ENCODE measurements around the gene GALNT11.

- TF ChIP-seq POLR2AphosphoS5 (IDR thresholded peaks at IDR 0.05; ENCODE audit: borderline replicate concordance, low read depth, low read length): no peak
- TF ChIP-seq EZH2 (IDR thresholded peaks at IDR 0.05): no peak
- TF ChIP-seq FOXP2 (optimal IDR thresholded peaks at IDR 0.05; ENCODE audit: control extremely low read depth, extremely low read length, insufficient read depth): no peak
Observed at GRCh38 chr7:151978616-151979015, 46.9 kb upstream of the GALNT11 start.
